Mesenchymal stem cell (in vitro differentiated cells and primary cell): Measurements from ENCODE around the gene MAPK8.

Experiments
- DNase-seq: peaks from one replicate; pipeline ENCODE4 v3.0.0-alpha.2; 2013
- H2AFZ ChIP-seq: one replicate; pipeline ENCODE4 v1.6.1; 2013; ENCODE audit warnings: low read depth, mild to moderate bottlenecking, control low read depth, inconsistent platforms, low read length, moderate library complexity
- H2AK5ac ChIP-seq: 2 replicates; pipeline ENCODE4 v1.6.1; 2013; ENCODE audit warnings: low read length, moderate library complexity, mild to moderate bottlenecking, inconsistent platforms; ENCODE audit not compliant: severe bottlenecking
- H2BK120ac ChIP-seq: one replicate; pipeline ENCODE4 v1.6.1; 2013; ENCODE audit warnings: low read depth, mild to moderate bottlenecking, inconsistent platforms, low read length, moderate library complexity
- H2BK12ac ChIP-seq, 2 experiments: one replicate each; pipeline ENCODE4 v1.6.1; 2013; ENCODE audit warnings: inconsistent platforms in 2 of 2, low read length in 2 of 2, mild to moderate bottlenecking in 2 of 2, moderate library complexity in 2 of 2, control low read depth in 1 of 2
- H2BK15ac ChIP-seq: one replicate; pipeline ENCODE4 v1.6.1; 2013; ENCODE audit warnings: mild to moderate bottlenecking, low read depth, inconsistent platforms; ENCODE audit not compliant: poor library complexity, severe bottlenecking
- H2BK5ac ChIP-seq: 2 replicates; pipeline ENCODE4 v1.6.1; 2013; ENCODE audit warnings: low read depth, mild to moderate bottlenecking, low read length, control low read depth, inconsistent platforms; ENCODE audit not compliant: poor library complexity, severe bottlenecking
- H3K14ac ChIP-seq, 2 experiments: one replicate each; pipeline ENCODE4 v1.6.1; 2013; ENCODE audit warnings: inconsistent platforms in 2 of 2, low read length in 2 of 2, control low read depth in 1 of 2, mild to moderate bottlenecking in 1 of 2, moderate library complexity in 1 of 2
- H3K18ac ChIP-seq, 2 experiments: one replicate each; pipeline ENCODE4 v1.6.1; 2013; ENCODE audit warnings: inconsistent platforms in 2 of 2, low read length in 2 of 2, control low read depth in 1 of 2, low read depth in 1 of 2, mild to moderate bottlenecking in 1 of 2
- H3K23ac ChIP-seq, 2 experiments: one replicate each; pipeline ENCODE4 v1.6.1; 2013; ENCODE audit warnings: inconsistent platforms in 2 of 2, low read length in 2 of 2, mild to moderate bottlenecking in 2 of 2, moderate library complexity in 2 of 2, control low read depth in 1 of 2
- H3K27ac ChIP-seq: 2 replicates; pipeline ENCODE4 v1.5.1; 2013; ENCODE audit warnings: mild to moderate bottlenecking, moderate library complexity, low read length, control low read depth, inconsistent platforms; ENCODE audit not compliant: poor library complexity, severe bottlenecking
- H3K27me3 ChIP-seq, 2 experiments: 2 replicates each; pipeline versions ENCODE4 v1.6.1 to v1.7.0; 2013; ENCODE audit warnings: low read length in 2 of 2, mild to moderate bottlenecking in 2 of 2, moderate library complexity in 2 of 2, control low read depth in 1 of 2, inconsistent platforms in 1 of 2; ENCODE audit not compliant: control insufficient read depth in 1 of 2, insufficient read depth in 1 of 2
- H3K36me3 ChIP-seq, 2 experiments: 2 replicates each; pipeline versions ENCODE4 v1.6.1 to v1.7.0; 2013; ENCODE audit warnings: low read length in 2 of 2, control low read depth in 1 of 2, inconsistent platforms in 1 of 2, low read depth in 1 of 2, mild to moderate bottlenecking in 1 of 2; ENCODE audit not compliant: insufficient read depth in 2 of 2, control insufficient read depth in 1 of 2
- H3K4ac ChIP-seq, 2 experiments: one replicate each; pipeline ENCODE4 v1.6.1; 2013; ENCODE audit warnings: inconsistent platforms in 2 of 2, low read length in 2 of 2, mild to moderate bottlenecking in 2 of 2, moderate library complexity in 2 of 2, control low read depth in 1 of 2, low read depth in 1 of 2
- H3K4me1 ChIP-seq: 2 replicates; pipeline ENCODE4 v1.6.1; 2013; ENCODE audit warnings: low read depth, low read length, control low read depth; ENCODE audit not compliant: control insufficient read depth, insufficient read depth
- H3K4me2 ChIP-seq: 2 replicates; pipeline ENCODE4 v1.6.1; 2013; ENCODE audit warnings: low read length, mild to moderate bottlenecking, inconsistent platforms; ENCODE audit not compliant: poor library complexity, severe bottlenecking
- H3K4me3 ChIP-seq, 2 experiments: 2 replicates each; pipeline versions ENCODE4 v1.5.1 to v1.7.0; 2013; ENCODE audit warnings: low read length in 2 of 2, mild to moderate bottlenecking in 2 of 2, control low read depth in 1 of 2, low read depth in 1 of 2; ENCODE audit not compliant: insufficient read depth in 1 of 2
- H3K79me1 ChIP-seq: replicated peaks from 2 replicates; pipeline ENCODE4 v1.6.1; 2013; ENCODE audit warnings: mild to moderate bottlenecking, control low read depth, low read length, inconsistent platforms; ENCODE audit not compliant: poor library complexity, severe bottlenecking
- H3K9ac ChIP-seq: 2 replicates; pipeline ENCODE4 v1.7.0; 2013; ENCODE audit warnings: mild to moderate bottlenecking, low read length, moderate library complexity
- H3K9me3 ChIP-seq: 2 replicates; pipeline ENCODE4 v1.7.0; 2013; ENCODE audit warnings: mild to moderate bottlenecking, low read length; ENCODE audit not compliant: control insufficient read depth
- H4K8ac ChIP-seq: one replicate; pipeline ENCODE4 v1.6.1; 2013; ENCODE audit warnings: inconsistent platforms, mild to moderate bottlenecking, low read length, moderate library complexity
- H4K91ac ChIP-seq: one replicate; pipeline ENCODE4 v1.6.1; 2013; ENCODE audit warnings: mild to moderate bottlenecking, low read length, inconsistent platforms
- WGBS: methylation state at CpG from one replicate; pipeline ENCODE4 v1.1.7; 2013; ENCODE audit warnings: mixed read lengths; 5-methylcytosine and 5-hydroxymethylcytosine counted together

MAPK8 gene

GRCh38 chr10:48404646-48405045 lies 98.2 kb downstream of the MAPK8 start:
- no peak overlapping the region for H3K4me2 ChIP-seq
- H3K4ac ChIP-seq = no peak overlapping the region
- H3K27me3 ChIP-seq = no peaks in the 10 kb centered on the region
- H2AFZ ChIP-seq = no peak overlapping the region
- H3K36me3 ChIP-seq = peaks cover 0 to 11% of the 10 kb centered on the region in 2 experiments
- DNase-seq = no peak
- no peak overlapping the region for H2BK120ac ChIP-seq
- H2BK15ac ChIP-seq = no peak overlapping the region
- H3K79me1 ChIP-seq = peaks cover 7% of the 10 kb centered on the region
- H3K27ac ChIP-seq = no peak overlapping the region
- H3K23ac ChIP-seq = no peak overlapping the region
- H3K4me1 ChIP-seq = peaks cover 2% of the 10 kb centered on the region
- H4K91ac ChIP-seq = no peak overlapping the region
- no peak overlapping the region for H2AK5ac ChIP-seq
- no peak overlapping the region for H3K4me3 ChIP-seq
- H3K14ac ChIP-seq = no peak overlapping the region
- no peak overlapping the region for H3K18ac ChIP-seq
- no peak overlapping the region for H2BK12ac ChIP-seq
- H3K9me3 ChIP-seq = no peaks in the 10 kb centered on the region
- 97% methylated on average over 3 of the region's 4 CpGs for WGBS
- no peak overlapping the region for H4K8ac ChIP-seq
- H2BK5ac ChIP-seq = no peak overlapping the region
- H3K9ac ChIP-seq = no peak overlapping the region

GRCh38 chr10:48406204-48406603 lies 99.7 kb downstream of the MAPK8 start:
- Histone ChIP-seq H3K4ac (no peak overlapping the region), H2AFZ (no peak overlapping the region), H3K9me3 (peaks cover 7% of the 10 kb centered on the region), H3K79me1 (peaks cover 7% of the 10 kb centered on the region), H3K14ac (no peak overlapping the region), H3K36me3 (peaks cover 0 to 26% of the 10 kb centered on the region in 2 experiments), H4K8ac (peak overlapping the region; percentile 75), H2BK120ac (no peak overlapping the region), H3K27me3 (no peaks in the 10 kb centered on the region), H2BK12ac (no peak overlapping the region), H2BK5ac (no peak overlapping the region), H4K91ac (no peak overlapping the region), H3K4me1 (peaks cover 2% of the 10 kb centered on the region), H2AK5ac (no peak overlapping the region), H3K18ac (peak overlapping the region; percentile 46 to 54), H2BK15ac (no peak overlapping the region), H3K4me3 (no peak overlapping the region), H3K4me2 (no peak overlapping the region), H3K9ac (no peak overlapping the region), H3K27ac (peak overlapping the region; percentile 8), H3K23ac (no peak overlapping the region)
- DNase-seq = peak; percentile 53
- WGBS = 69% methylated on average over 3 of the region's 3 CpGs

GRCh38 chr10:48406658-48407057 lies 100.2 kb downstream of the MAPK8 start:
- Histone ChIP-seq H3K14ac (no peak overlapping the region), H2BK5ac (no peak overlapping the region), H2AK5ac (no peak overlapping the region), H3K36me3 (peaks cover 0 to 31% of the 10 kb centered on the region in 2 experiments), H4K8ac (no peak overlapping the region), H3K23ac (no peak overlapping the region), H3K18ac (no peak overlapping the region), H3K27me3 (no peaks in the 10 kb centered on the region), H3K9ac (no peak overlapping the region), H2BK15ac (no peak overlapping the region), H2BK12ac (no peak overlapping the region), H3K4me2 (no peak overlapping the region), H3K79me1 (peaks cover 7% of the 10 kb centered on the region), H3K27ac (no peak overlapping the region), H3K4me3 (no peak overlapping the region), H3K4me1 (peaks cover 2% of the 10 kb centered on the region), H4K91ac (no peak overlapping the region), H2BK120ac (no peak overlapping the region), H3K9me3 (peaks cover 11% of the 10 kb centered on the region), H2AFZ (no peak overlapping the region), H3K4ac (no peak overlapping the region)
- no peak for DNase-seq
- WGBS = 94% methylated on average over 2 of the region's 4 CpGs

GRCh38 chr10:48410503-48410902 lies 104.0 kb downstream of the MAPK8 start:
- DNase-seq = no peak
- H3K27me3 ChIP-seq = no peaks in the 10 kb centered on the region
- H3K9ac ChIP-seq = no peak overlapping the region
- H4K91ac ChIP-seq = no peak overlapping the region
- peaks cover 27% of the 10 kb centered on the region for H3K9me3 ChIP-seq
- H3K27ac ChIP-seq = no peak overlapping the region
- H2BK120ac ChIP-seq = no peak overlapping the region
- no peak overlapping the region for H2AFZ ChIP-seq
- H3K79me1 ChIP-seq = peaks cover 9% of the 10 kb centered on the region
- H3K36me3 ChIP-seq = peaks cover 0 to 45% of the 10 kb centered on the region in 2 experiments
- no peak overlapping the region for H3K14ac ChIP-seq
- no peak overlapping the region for H3K18ac ChIP-seq
- no peak overlapping the region for H2AK5ac ChIP-seq
- WGBS = 97% methylated on average over 3 of the region's 6 CpGs
- no peak overlapping the region for H2BK12ac ChIP-seq
- H3K4me3 ChIP-seq = no peak overlapping the region
- H3K4me2 ChIP-seq = no peak overlapping the region
- no peak overlapping the region for H2BK15ac ChIP-seq
- H3K4me1 ChIP-seq = peaks cover 2% of the 10 kb centered on the region
- H2BK5ac ChIP-seq = no peak overlapping the region
- H3K23ac ChIP-seq = no peak overlapping the region
- H4K8ac ChIP-seq = no peak overlapping the region
- H3K4ac ChIP-seq = no peak overlapping the region
